ENCODE measurements around the gene CNTNAP5. TPM values are rescaled to one million over a fixed set of nuclear protein-coding genes. Genes with fewer than 3 reads are reported as not detected.

CNTNAP5 gene
- total RNA-seq, 4 donors from 2014 or later = not detected

DNA sequence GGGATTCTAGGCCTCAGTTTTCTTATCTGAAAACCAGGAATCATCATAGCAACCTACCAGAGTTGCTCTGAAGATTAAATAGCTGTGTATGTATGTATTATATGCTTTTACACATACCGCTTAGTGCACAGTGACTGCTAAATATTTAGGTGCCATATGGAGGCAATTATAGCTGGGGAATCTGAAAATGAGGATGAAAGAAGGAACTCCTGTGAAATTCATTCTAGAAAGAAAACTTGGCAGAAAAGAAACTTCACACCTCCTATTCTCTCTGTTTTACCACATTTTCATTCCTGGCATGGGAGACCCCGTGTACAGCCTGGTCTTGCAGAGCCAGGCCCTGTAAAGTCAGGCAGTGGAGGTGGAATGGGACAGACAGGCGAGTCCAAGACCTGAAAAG lies 862.4 kb downstream of the CNTNAP5 start:
- DNase-seq = no peak
- no peaks in the 10 kb centered on the region for H3K36me3 ChIP-seq
- H3K4me1 ChIP-seq = no peaks in the 10 kb centered on the region
- H3K27ac ChIP-seq = no peak overlapping the region
- TF ChIP-seq CTCF (IDR thresholded peaks at IDR 0.05 in 4 of 5, conservative IDR thresholded peaks at IDR 0.05 in 1 of 5) (no peak), POLR2A (IDR thresholded peaks at IDR 0.05) (no peak)
- H3K4me3 ChIP-seq = no peak overlapping the region
- H3K9me3 ChIP-seq = no peaks in the 10 kb centered on the region
- no peak for ATAC-seq
- no peaks in the 10 kb centered on the region for H3K27me3 ChIP-seq
- intact Hi-C loops (cut with DNase I; ENCODE audit: low total_unique reads) (no loop called here), in situ Hi-C loops (cut with MboI; ENCODE audit: low sequenced_read_pairs in 4 of 4) (no loop called here)

DNA sequence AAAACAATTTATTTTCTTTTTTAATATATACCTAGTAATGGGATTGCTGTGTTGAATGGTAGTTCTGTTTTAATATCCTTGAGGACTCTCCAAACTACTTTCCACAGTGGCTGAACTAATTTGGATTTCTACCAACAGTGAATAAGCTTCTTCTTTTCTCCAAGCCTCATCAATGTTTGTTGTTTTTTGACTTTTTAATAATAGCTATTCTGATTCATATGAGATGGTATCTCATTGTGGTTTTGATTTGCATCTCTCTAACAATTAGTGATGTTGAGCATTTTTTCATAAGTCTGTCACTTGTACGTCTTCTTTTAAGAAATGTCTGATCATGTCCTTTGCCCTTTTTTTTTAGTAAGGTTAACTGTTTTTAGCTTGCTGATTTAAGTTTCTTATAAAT lies 863.3 kb downstream of the CNTNAP5 start:
- in situ Hi-C loops (cut with MboI; ENCODE audit: low sequenced_read_pairs in 4 of 4) = no loop called here
- intact Hi-C loops (cut with DNase I; ENCODE audit: low total_unique reads) = no loop called here
- DNase-seq = no peak

DNA sequence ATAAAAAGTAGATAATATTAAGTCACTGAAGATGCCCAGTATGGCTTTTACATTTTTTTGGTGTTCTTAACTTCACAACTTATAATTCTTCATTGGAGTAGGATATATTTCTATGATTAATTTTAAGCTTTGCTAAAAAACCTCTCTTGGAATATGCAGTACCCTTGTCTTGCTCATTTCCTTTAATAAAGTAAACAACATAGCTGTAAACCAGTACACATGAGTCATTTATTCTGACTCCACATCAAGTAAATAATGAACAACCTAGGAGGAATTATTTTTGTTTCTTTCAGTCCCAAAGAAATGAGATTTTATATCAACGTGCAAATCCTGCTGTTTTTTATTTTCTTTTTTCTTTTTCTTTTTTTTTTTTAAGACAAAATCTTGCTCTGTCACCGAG lies 869.1 kb downstream of the CNTNAP5 start:
- no peak for DNase-seq
- intact Hi-C loops (cut with DNase I; ENCODE audit: low total_unique reads) = no loop called here

More for the DNA sequence above, 863.3 kb downstream of the CNTNAP5 start:
- H3K27me3 ChIP-seq = no peaks in the 10 kb centered on the region
- H3K4me1 ChIP-seq = no peaks in the 10 kb centered on the region
- H3K4me3 ChIP-seq = no peak overlapping the region
- no peaks in the 10 kb centered on the region for H3K36me3 ChIP-seq
- ATAC-seq = no peak
- no peak overlapping the region for H3K27ac ChIP-seq
- no peak for TF ChIP-seq CTCF (IDR thresholded peaks at IDR 0.05 in 4 of 5, conservative IDR thresholded peaks at IDR 0.05 in 1 of 5)
- no peak for TF ChIP-seq POLR2A (IDR thresholded peaks at IDR 0.05)
- H3K9me3 ChIP-seq = no peaks in the 10 kb centered on the region

GRCh38 chr2:124898827-124899226 lies 873.7 kb downstream of the CNTNAP5 start:
- in situ Hi-C loops (cut with MboI; ENCODE audit: low sequenced_read_pairs in 4 of 4) = no loop called here
- Histone ChIP-seq H3K4me1 (no peaks in the 10 kb centered on the region), H3K9me3 (no peaks in the 10 kb centered on the region), H3K27ac (no peak overlapping the region), H3K27me3 (no peaks in the 10 kb centered on the region), H3K4me3 (no peak overlapping the region), H3K36me3 (no peaks in the 10 kb centered on the region)
- ATAC-seq = no peak
- intact Hi-C loops (cut with DNase I; ENCODE audit: low total_unique reads) = no loop called here
- TF ChIP-seq POLR2A (IDR thresholded peaks at IDR 0.05) (no peak), CTCF (IDR thresholded peaks at IDR 0.05 in 4 of 5, conservative IDR thresholded peaks at IDR 0.05 in 1 of 5) (no peak)
- DNase-seq = no peak

More for the DNA sequence above, 869.1 kb downstream of the CNTNAP5 start:
- no peak for ATAC-seq
- no peaks in the 10 kb centered on the region for H3K9me3 ChIP-seq
- in situ Hi-C loops (cut with MboI; ENCODE audit: low sequenced_read_pairs in 4 of 4) = no loop called here
- no peaks in the 10 kb centered on the region for H3K4me1 ChIP-seq
- no peak overlapping the region for H3K27ac ChIP-seq
- TF ChIP-seq CTCF (IDR thresholded peaks at IDR 0.05 in 4 of 5, conservative IDR thresholded peaks at IDR 0.05 in 1 of 5) (no peak), POLR2A (IDR thresholded peaks at IDR 0.05) (no peak)
- no peaks in the 10 kb centered on the region for H3K27me3 ChIP-seq
- no peak overlapping the region for H3K4me3 ChIP-seq
- H3K36me3 ChIP-seq = no peaks in the 10 kb centered on the region

DNA sequence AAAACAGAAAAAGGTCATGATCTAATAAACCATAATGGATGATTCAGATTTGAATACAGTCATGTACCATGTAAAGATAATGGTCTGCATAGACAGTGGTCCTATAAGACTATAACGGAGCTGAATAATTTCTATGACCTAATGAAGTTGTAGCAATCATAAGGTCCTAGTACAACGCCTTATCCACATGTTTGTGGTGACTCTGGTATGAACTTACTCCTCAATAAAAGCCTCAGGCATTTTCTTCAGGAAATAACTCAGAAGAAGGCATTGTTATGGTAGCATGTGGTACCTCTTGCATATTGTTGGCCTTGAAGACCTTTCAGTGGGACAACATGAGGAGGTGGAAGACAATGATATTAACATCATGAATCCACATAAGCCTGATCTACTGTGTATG lies 883.3 kb downstream of the CNTNAP5 start:
- TF ChIP-seq CTCF (IDR thresholded peaks at IDR 0.05 in 4 of 5, conservative IDR thresholded peaks at IDR 0.05 in 1 of 5) (no peak), POLR2A (IDR thresholded peaks at IDR 0.05) (no peak)
- Histone ChIP-seq H3K9me3 (no peaks in the 10 kb centered on the region), H3K36me3 (no peaks in the 10 kb centered on the region), H3K27me3 (no peaks in the 10 kb centered on the region), H3K4me1 (no peaks in the 10 kb centered on the region), H3K4me3 (no peak overlapping the region), H3K27ac (no peak overlapping the region)
- intact Hi-C loops (cut with DNase I; ENCODE audit: low total_unique reads) (no loop called here), in situ Hi-C loops (cut with MboI; ENCODE audit: low sequenced_read_pairs in 4 of 4) (no loop called here)
- DNase-seq (no peak), ATAC-seq (no peak)

All from gastrocnemius medialis (tissue), 4 donors.